GM15510 (cell line): ENCODE measurements around the gene PIRT.

Experiments used
- POLR2A ChIP-seq: IDR thresholded peaks from 3 replicates; pipeline ENCODE4 v1.6.1; 2011; ENCODE audit warnings: borderline replicate concordance; ENCODE audit not compliant: insufficient read length; ENCODE audit errors: extremely low read depth

PIRT gene

DNA sequence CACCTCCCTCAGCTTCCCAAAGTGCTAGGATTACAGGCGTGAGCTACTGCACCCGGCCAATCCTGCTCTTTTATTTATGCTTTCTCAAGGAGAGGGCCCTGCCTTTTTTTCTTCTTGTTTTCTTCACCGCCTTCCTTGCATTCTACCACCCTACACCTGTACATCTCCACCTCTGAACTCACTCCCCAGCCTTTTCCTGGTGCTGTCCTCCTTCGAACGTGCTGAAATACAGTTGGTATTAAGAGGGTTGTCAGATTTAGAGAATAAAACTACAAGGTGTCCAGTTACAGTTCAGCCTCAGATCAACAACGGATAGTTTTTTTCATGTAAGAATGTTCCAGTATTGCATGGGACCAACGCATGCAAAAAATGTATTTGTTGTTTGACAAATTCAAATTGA, 1.7 kb downstream of the PIRT start:
- TF ChIP-seq POLR2A: no peak

DNA sequence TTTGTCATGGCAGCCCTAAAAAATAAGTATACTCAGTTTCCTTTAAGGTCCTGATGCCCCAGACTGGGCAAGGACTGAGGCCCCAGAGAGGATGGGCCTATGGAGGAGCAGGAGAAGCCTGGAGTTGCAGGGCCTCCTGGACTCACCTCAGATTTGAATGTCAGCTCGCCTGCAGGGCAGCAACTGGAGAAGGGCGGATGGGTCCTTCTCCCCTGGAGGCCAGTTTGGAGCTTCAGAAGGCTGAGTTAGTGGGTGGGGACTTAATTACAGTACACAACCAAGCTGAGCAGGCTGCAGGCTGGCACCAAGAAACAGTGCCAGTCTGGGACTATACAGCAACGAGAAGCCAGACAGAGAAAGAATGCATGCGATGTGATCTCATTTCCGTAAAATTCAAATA, 6.2 kb downstream of the PIRT start:
- no peak for TF ChIP-seq POLR2A

DNA sequence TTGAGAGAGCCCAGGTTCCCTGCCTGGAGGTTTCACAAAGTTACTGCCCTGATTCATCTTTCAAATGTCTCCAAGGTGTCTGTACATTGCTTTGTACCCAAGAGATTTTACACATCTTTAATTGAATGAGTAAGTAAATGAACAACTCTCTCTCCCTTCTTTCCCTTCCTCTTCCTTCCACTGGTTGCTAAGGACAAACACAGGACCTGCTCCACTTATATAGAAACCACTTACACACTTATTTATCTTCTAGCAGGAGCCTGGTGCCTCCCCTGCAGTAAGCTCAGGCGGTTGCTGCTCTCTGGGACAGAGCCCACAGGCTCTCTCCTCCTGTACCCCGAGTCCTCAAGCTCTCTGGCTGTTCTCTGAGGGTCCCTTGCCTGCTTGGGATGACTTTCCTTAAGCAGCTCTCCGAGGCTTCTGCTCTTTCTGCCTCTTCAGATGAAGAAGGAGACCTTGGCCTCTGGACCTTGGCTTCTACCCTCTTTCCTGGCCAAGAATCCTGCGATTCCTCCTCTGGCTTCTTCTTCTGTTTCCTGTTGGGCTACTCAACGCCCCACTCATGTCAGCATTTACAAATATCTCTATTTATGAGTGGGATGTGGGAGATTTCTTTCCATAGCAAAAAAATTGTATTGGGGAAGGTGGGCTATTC, 9.9 kb downstream of the PIRT start:
- no peak for TF ChIP-seq POLR2A

DNA sequence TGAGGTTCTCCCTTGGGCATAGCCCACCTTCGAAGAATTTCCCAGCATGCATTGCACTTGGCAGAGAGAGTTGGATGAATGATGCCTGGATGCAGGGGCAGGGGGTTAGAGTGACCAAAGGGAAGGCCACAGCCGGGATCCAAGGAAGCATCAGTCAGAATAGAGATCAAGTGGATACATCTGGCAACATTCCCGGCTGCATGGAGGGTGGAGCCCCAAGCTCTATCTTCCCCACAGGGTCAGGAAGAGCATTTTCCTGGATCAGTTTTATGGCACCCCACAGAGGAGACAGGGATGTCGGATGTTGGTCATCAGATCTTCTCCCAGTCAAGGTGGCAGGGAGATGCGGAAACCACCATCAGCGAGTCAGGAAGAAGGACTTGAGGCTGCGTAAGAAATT, 13.0 kb downstream of the PIRT start:
- TF ChIP-seq POLR2A: no peak

DNA sequence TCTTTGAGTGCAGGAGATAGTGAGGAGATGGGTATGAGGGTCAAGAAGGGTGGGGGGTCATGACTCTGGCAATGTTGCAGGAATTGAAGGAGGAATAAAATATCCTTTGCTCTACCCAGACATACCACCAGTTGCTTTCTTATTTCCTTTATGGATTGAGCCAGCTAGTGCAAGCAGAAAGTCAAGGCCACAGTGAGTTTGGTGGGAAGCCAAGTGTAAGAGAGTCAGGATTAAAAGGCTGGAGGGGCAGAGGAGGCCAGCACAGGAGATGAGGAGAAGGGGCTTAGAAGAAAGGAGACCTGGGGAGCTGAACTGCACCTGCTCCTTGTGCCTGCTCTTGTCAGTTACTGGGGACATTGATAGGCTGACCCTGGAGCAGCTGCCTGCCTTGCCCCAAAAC, 16.1 kb downstream of the PIRT start:
- no peak for TF ChIP-seq POLR2A

DNA sequence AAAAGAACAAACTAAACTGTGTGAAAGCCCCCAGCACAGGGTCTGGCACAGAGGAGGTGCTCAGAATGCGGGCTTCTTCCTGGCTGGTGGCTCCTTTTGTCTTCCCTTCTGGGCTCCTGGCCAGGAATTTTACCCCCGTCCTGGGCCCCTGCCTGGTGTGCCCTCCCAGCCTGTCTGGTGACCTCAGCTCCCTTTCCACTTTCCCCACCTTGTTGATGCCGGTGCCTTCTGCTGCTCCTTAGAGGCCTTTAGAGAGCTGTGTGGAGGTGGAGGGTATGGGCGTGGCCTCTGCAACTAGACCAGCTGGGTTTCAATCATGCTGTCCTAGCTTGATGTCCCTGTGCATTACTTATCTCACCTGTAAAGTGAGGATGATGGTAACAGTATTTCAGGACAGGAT, 16.8 kb downstream of the PIRT start:
- no peak for TF ChIP-seq POLR2A

DNA sequence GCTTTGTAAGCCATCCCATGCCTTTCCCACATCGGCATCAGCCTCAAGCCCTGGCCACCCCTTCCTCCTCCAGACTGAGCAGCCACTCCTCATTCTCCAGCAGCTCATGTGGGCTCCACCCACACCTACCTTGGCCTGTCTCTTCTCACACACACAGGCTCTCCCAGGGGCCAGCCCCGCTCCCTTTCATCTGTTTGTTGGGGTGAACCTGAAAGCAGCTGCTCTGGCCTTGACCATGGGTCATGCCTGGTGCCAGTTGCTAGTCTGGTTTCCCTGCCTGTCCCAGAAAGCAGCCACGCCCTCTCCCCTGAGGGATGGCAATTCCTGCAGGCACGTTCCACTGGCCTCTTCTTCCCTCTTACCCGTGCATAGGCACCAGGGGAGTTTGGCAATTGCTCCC, 22.6 kb downstream of the PIRT start:
- TF ChIP-seq POLR2A: no peak

DNA sequence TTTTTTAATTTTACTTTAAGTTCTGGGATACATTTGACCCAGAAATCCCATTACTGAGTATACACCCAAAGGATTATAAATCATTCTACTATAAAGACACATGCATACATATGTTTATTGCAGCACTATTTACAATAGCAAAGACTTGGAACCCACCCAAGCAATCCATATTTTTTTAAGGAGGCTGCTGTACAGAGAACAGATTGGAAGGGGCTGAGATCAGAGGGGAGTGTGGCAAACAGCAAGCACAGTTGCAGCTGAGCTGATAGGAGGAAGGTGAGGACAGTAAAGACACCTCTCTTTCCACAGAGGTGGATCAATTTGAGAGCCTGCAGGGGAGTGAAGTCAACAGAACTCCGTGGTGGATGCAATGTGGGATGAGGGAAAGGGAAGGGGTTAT, 23.8 kb downstream of the PIRT start:
- TF ChIP-seq POLR2A: no peak

DNA sequence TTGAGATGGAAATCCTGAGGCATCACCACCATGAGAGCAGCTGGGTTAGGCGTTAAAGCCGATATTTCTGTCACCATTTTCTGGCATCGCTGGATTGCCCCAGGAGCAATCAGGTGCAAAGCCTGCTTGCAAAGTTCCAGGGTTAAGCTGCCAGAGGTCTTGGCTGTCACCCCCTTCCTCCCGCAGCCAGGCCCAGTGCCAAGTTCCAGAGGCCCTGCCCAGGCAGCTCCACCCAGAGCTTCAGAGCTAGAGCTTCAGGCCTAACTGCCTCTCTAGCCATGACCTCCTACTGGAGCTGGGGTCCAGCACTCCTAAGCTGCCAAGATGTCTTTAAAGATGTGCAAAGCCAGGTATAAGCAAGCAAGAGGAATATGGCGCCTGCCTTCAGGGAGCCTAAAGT, 25.2 kb downstream of the PIRT start:
- TF ChIP-seq POLR2A: no peak

DNA sequence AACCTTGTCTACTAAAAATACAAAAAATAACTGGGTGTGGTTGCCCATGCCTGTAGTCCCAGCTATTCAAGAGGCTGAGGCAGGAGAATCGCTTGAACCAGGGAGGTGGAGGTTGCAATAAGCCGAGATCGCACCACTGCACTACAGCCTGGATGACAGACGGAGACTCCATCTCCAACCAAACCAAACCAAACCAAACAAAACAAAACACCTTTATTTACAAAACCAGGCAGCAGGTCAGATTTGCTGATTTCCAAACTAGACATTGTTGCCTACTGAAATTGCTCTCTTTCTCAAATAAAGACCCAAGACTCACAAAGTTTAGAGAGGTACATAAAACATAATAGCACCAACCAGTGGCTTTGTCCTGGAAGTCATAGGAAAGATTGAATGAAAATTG, 28.3 kb downstream of the PIRT start:
- no peak for TF ChIP-seq POLR2A

DNA sequence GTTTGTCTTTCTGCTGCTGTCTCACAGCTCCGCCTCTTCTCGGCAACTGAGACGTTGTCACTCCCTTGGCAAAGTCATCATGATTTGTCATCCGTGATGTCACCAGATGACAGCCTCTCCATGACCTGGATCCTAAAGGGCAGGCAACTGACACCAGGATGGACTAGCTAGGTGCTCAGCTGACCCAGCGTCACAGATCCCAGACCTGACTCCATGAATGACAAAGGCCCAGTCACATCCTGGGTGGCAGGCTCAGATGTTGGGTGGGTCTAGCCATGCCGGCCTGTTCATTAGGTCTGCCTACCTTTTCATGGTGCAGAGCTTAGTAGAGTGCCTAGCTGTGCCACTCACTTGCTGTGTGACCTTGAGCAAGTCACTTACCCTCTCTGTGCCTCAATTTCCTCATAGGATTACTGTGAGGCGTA, 30.2 kb downstream of the PIRT start:
- no peak for TF ChIP-seq POLR2A

DNA sequence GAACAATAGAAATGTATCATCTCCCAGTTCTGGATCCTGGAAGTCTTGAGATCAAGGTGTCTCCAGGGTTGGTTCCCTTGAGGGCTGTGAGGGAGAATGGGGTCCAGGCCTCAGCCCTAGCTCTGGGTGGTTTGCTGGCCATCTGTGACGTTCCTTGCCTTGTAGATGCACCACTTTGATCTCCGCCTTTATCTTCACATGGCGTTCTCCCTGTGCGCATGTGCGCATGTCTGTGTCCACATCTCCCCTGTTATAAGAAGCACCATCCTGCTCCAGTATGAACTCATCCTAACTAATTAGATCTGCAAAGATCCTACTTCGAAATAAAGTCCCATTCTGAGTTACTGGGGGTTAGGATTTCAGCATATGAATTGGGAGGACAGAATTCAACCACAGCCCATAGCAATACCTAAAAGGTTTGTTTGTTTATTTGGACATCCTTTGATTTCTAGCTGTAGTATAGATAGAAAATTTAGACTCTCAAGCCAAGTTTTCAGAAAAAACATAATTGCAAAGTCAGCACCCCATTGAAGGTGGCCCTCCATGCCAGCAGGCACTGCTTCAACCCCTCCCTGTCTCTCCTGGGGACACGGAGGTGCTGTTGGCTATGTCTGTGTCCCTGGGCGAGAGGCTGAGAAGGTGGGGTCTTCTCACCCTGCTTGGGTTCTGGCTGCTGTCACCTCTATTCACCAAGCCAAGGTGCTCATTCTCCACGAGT, 31.2 kb downstream of the PIRT start:
- no peak for TF ChIP-seq POLR2A

DNA sequence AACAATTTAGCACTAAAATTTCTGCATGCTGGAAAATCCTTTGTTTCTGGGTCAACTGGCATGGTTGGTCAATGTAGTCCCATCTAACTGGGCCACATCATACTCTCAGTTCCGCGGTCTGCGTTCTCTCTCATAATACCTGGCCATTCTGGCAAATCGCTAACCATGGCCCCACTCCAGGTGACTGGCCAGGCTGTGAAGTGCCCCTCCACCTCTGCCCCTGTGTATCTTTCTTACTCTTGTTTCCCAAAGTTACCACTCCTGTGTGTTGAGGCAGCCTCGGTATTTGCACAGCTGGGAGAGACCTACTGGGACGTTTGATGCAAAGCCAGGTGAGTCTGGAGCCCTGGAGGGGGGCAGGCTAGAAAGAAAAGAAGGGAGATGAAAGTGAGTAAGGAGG, 32.0 kb downstream of the PIRT start:
- no peak for TF ChIP-seq POLR2A

DNA sequence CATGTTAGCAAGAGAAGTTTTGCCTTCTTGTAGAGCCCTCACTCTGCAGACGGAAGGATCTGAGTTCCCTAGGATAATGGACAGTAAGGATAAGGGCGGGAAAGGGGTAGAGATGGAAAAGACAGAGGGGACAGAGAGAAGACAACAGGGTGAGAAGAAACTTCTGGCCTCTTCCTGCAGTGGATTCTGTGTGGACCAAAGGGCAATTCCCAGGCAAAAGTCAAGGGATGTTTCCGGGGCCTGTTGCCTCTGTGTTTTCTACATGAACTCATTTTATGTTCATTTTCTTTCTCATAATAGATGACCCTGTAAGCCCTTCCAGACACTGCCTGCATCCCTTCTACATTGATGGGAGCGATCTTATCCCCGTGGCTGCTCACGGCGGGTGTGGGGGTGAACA, 33.3 kb downstream of the PIRT start:
- no peak for TF ChIP-seq POLR2A

DNA sequence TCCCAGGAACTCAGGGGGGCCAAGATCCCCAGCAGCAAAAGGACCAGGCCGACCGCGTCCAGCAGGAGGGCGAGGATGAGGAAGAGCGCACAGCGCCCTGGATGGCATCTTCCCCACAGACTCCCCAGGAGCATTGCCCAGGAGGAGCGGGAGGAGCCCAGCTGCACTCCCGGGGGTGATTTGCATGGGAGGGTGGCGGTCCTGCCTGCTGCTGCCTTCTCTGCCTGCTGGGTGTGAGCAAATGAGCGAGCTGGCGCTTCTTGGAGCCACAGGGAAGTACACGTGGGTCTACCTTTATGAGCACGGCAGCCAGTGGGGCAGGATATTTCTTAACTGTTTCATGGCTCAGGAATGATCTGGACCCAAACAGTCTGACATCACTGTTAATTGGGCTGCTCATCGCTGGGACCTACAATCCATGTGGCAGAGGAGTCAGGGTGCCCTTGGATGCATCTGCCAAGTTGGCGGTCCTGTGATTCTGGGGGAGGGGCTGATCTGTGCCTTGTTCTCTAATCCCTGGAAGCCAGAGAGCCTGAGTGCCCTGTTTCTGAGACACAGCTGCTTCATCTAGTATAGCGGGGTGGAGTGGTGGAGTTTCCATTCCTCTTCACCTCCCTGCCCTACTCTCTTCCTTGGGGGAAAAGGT, 33.9 kb downstream of the PIRT start, which contains the start of gene TMEM238L:
Gene TMEM238L (minus strand): TSS at position 270 of the 646 bp plus-strand sequence. CDS start 136 bp downstream, at position 134.
- no peak for TF ChIP-seq POLR2A

DNA sequence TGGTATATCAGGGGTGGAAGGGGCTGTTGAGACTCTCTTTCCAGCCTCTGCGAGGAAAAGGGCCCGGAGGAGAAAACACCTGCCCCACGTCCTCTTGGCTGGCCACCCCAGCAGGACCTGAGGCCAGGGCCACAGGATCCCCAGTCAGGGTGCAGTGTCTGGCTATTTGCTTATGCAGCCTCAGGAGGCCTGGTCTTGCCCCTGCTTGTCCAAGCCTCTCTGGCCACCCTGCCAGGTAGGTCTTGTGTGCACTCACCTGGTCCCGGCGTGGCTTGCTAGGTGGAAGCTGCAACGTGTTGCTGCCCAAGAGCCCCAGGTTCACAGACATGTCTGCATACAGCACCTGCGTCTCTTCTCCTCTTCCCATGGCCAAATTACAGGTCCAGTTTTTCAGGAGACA, 34.5 kb downstream of the PIRT start:
- TF ChIP-seq POLR2A: no peak

DNA sequence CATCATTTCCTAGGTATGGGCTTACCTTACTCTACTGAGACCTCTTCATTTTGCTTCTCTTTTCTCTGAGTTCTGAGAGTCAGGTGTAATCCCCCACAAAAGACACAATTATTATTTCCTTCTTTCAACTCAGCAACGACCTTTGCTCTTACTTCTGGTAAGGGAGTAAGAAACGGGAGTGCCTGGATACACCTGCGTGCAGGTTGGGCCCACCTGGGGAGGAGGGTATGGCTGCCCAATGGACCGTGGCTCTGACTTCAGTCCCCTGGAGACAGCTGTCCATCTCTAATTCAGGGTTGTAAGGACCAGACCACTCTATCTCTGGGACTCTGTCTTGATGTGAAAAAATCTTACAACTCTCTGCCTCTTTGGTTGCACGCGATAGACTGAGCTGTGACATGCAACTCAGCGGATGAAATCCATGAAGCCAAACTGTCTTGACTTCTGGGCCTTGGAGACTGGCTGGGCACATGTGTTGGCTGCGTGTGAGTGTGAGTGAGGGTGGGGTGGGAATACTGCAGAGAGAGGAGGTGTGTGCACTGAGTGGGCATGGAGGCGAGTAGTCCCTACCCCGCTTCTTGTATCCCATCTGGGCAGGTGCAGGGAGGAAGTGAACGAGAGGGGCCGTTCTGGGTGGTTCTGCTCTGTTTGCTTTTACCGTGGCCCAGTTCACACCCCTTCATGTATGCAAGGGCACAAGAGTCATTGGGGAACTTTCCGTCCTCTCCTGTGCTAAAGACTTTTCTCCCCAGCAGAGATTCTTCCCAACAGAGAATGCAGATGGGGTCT, 35.2 kb downstream of the PIRT start:
- TF ChIP-seq POLR2A: no peak
